Measurements from ENCODE around the gene A3GALT2.

- TF ChIP-seq, protein P1, sequence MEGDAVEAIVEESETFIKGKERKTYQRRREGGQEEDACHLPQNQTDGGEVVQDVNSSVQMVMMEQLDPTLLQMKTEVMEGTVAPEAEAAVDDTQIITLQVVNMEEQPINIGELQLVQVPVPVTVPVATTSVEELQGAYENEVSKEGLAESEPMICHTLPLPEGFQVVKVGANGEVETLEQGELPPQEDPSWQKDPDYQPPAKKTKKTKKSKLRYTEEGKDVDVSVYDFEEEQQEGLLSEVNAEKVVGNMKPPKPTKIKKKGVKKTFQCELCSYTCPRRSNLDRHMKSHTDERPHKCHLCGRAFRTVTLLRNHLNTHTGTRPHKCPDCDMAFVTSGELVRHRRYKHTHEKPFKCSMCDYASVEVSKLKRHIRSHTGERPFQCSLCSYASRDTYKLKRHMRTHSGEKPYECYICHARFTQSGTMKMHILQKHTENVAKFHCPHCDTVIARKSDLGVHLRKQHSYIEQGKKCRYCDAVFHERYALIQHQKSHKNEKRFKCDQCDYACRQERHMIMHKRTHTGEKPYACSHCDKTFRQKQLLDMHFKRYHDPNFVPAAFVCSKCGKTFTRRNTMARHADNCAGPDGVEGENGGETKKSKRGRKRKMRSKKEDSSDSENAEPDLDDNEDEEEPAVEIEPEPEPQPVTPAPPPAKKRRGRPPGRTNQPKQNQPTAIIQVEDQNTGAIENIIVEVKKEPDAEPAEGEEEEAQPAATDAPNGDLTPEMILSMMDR (conservative IDR thresholded peaks at IDR 0.05; ENCODE audit: low read length) = no peak
- no peak for TF ChIP-seq EZH2phosphoT487 (IDR thresholded peaks at IDR 0.05; ENCODE audit: borderline replicate concordance, low read depth, low read length)
Observed at GRCh38 chr1:33292726-33293340, 28.1 kb downstream of the A3GALT2 start.
